Stimulated activated CD4-positive, alpha-beta T cell treated with anti-CD3 and anti-CD28 coated beads, Interleukin-4, amount 100 ng/mL, for 24 hours (primary cell): Measurements from ENCODE around the gene AMZ1.
A peak's percentile ranks its signal among the peaks of the same experiment; 100 is the strongest.

Experiments used
- DNase-seq: peaks from one replicate; pipeline ENCODE4 v3.0.0-alpha.2; 2020

The AMZ1 gene

GRCh38 chr7:2687881-2688318 lies at the start of gene AMZ1:
Gene AMZ1 (plus strand): TSS chr7:2688202. CDS start chr7:2700452, 12,250 bp downstream.
- no peak for DNase-seq

GRCh38 chr7:2638224-2638991 lies 49.6 kb upstream of the AMZ1 start:
- no peak for DNase-seq

- DNase-seq = no peak
These were observed 48.8 kb upstream of the AMZ1 start for GRCh38 chr7:2639181-2639681.

GRCh38 chr7:2639695-2640481 lies 48.1 kb upstream of the AMZ1 start:
- no peak for DNase-seq

- DNase-seq = no peak
These were observed 47.5 kb upstream of the AMZ1 start for GRCh38 chr7:2640482-2640830.

- DNase-seq = no peak
These were observed 47.1 kb upstream of the AMZ1 start for GRCh38 chr7:2640846-2641316.

GRCh38 chr7:2641406-2642393 lies 46.3 kb upstream of the AMZ1 start:
- DNase-seq = no peak

GRCh38 chr7:2643386-2644219 lies 44.4 kb upstream of the AMZ1 start:
- no peak for DNase-seq

GRCh38 chr7:2644220-2644561 lies 43.8 kb upstream of the AMZ1 start:
- DNase-seq = no peak

- DNase-seq = no peak
These were observed 43.3 kb upstream of the AMZ1 start for GRCh38 chr7:2644562-2645273.

GRCh38 chr7:2645274-2645868 lies 42.6 kb upstream of the AMZ1 start:
- peak; percentile 17 for DNase-seq

GRCh38 chr7:2646336-2646679 lies 41.7 kb upstream of the AMZ1 start:
- no peak for DNase-seq

- no peak for DNase-seq
These were observed 41.1 kb upstream of the AMZ1 start for GRCh38 chr7:2646680-2647571.

- no peak for DNase-seq
These were observed 40.3 kb upstream of the AMZ1 start for GRCh38 chr7:2647594-2648172.

- DNase-seq = no peak
These were observed 38.7 kb upstream of the AMZ1 start for GRCh38 chr7:2649139-2649838.

- no peak for DNase-seq
These were observed 38.0 kb upstream of the AMZ1 start for GRCh38 chr7:2649991-2650390.

GRCh38 chr7:2650451-2650850 lies 37.6 kb upstream of the AMZ1 start:
- DNase-seq = no peak

GRCh38 chr7:2651336-2651735 lies 36.7 kb upstream of the AMZ1 start:
- DNase-seq = no peak
